GM15510 (cell line): Measurements from ENCODE around the gene AGER.

Experiments used
- POLR2A ChIP-seq: IDR thresholded peaks from 3 replicates; pipeline ENCODE4 v1.6.1; 2011; ENCODE audit warnings: borderline replicate concordance; ENCODE audit not compliant: insufficient read length; ENCODE audit errors: extremely low read depth

AGER gene

DNA sequence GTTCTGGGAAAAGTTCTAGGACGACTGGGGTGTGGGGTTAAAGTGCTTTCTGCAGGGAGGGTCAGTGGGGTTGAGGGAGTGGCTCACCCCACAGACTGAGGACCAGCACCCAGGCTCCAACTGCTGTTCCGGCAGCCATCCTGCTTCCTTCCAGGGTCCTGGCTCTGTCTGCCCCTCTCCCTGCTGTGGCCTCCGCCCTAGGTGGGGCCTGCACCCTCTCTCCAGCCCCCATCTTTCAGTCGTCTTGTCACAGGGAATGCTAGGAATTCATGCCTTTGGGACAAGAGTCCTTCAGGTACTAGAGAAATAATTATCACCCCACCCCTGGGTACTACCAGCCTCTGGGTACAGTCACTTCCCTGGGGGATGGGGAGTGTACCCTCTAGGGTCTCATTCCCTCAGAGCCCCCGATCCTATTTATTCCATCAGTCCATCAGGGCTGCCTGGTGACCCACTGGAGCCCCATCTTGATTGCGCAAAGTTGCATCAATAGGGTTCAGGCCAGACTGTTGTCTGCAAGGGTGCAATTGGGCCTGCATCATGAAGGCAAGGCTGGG lies at the start of gene AGER:
Gene AGER, minus strand, starts transcription at position 170 of the 557 bp plus-strand sequence. Its CDS starts 31 bp downstream, at position 139.
- no peak for TF ChIP-seq POLR2A

DNA sequence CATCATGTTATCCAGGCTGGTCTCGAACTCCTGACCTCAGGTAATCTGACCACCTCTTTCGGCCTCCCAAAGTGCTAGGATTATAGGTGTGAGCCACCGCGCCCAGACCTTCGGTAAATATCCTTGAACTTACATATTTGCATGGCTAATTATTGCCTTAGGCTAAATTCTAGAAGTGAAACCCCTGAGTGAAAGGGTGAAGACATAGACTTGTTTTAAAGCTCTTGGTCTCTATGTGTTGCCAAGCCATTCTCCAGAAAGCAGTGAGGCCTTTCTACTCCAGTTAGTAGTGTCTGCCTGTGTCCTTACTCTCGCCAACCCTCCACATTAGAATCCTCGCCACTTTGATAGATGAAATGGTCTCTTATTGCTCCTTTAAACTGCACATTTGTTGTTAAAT lies 42.4 kb upstream of the AGER start:
- no peak for TF ChIP-seq POLR2A

DNA sequence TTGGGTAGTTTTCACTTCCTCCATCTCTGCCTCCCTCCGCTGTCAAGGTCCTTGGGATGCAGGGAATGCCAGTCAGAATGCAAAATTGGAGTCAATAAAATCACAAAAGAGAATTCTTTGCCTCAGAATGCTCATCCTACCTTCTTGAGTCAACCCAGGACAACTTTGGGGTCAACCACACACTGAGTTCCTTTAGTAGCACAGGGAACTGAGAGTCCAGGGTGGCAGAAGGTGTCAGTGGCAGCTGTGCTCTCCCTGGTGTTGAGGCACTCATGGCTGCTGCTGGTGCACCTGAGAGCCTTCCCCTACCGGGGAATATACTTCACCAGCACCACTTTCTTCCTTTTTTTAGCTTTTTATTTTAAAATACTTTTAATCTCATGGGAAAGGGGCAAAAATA lies 40.6 kb upstream of the AGER start:
- no peak for TF ChIP-seq POLR2A

DNA sequence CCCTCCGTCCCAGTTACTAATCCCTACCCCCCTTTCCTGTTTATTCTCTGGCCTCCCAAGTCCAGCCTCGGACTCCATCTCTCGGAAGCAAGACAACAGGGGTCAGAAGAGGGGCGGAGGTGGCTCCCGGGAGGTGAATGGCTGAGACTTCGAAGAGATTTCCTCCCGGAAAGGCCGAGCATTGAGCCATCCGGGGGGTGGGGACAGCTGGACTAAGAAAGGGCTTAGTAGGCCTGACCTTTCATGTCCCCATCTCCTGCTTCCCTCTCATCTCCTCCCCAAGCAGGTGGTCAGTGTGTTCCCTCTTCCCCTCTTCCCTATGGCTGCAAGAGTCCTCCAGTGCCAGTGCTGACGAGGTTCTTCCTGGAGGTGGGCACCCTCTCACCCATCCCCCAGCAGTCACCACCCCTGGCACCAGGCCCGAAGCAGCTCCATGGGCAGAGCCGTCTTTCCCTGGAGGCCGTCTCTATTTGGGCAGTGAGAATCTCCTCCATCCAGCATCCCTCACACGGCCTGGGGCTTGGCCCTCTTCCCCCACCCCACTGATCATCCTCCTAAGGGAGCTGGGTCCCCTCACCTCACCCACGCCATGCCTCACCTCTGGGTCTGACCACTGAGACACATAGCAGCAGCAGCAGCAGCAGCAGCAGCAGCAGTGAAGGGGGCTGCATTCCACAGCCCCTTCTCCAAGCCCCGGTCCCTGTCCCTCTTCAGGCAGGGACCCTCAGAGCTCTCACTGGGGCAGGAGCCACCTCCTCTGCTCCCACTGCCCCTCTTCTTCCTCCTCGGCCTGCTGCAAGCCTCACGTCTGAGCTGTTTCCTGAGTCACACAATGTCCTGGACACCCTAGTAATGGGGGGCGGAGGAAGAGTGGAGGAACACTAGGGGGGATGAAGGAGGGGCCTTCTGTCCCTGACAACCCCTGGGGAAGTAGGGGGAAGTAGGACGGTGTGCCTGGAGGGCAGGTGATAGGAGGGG lies 39.5 kb upstream of the AGER start, which contains the start of gene NOTCH4:
Gene NOTCH4, minus strand, starts transcription at position 810 of the 978 bp plus-strand sequence. Its CDS starts 139 bp downstream, at position 671.
- no peak for TF ChIP-seq POLR2A

DNA sequence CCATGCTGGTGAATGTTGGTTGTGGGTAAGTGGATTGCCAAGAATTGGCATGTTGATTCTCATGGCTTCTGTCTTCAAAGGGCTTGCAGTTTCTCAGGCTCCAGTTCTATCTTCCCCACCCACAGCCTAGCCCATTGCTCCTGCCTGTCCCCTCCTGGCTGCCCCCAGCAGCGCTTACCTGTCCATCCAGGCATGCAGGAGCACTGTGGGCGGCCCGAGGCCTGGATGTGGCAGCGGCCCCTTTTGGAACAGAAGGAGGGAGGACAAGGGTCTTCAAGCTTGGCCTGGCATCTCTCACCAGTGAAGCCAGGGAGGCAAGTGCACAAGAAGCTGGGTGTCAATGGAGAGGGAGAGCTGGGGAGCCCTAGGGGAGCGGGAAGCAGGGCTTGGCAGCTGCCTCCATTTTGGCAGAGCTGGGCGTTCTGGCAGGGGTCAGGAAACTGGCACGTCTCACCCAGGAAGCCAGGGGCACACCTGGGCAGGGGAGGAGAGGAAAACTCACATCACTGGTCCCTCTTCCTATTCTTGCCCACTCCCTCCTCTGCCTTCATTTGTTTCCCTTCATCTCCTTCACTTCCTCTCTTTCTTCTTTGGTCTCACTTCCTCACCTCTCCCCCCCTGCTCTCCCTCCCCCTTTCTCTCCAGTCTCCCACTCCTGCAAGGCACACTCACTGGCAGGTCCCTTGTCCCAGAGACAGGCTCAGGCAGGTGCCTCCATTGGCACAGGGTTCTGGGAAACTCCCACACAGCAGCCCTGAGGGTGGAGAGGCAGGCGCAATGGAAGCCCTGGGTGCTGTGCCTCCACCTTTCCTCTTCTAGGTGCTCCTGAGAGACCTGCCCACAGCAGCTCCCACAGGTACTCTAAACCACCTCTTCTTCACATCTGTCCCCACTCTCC lies 38.5 kb upstream of the AGER start:
- TF ChIP-seq POLR2A, result no peak

DNA sequence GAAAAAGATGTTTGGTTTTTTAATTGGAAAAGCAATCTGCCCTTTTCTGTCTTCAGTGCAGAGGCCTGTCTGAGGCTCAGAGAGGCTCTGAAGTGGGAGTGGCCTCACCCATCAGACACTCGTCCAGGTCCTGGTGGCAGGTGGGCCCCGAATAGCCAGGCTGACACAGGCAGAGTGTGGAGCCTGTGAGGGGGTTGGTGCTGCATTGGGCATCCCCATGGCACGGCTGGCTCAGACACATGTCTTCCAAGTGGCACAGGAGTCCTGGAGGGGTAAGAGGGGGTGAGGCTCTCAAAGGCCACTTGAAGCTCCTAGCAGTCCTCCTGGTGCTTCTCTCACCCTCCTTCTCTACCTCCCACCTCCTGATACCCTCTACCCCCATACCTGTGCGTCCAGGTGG lies 36.0 kb upstream of the AGER start:
- TF ChIP-seq POLR2A, result no peak

DNA sequence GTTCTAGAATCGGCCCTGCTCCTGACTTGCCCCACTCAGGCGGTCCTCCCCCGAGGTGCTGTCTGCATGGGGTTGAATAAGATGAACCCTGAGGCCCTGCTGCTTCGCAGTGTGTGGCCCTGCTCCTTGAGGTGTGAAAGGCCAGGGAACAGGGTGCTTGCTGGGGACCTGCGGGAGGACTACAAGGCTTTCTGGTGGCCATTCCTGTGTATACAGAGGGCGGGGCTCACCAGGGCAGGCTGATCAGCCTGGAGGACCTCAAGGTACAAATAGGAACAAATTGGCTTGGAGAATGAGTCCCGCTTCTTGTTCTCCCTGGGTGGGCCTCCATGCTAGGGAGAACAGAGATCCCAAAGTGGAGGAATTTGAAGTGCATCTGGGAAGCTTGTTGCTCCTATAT lies 34.1 kb upstream of the AGER start:
- no peak for TF ChIP-seq POLR2A

DNA sequence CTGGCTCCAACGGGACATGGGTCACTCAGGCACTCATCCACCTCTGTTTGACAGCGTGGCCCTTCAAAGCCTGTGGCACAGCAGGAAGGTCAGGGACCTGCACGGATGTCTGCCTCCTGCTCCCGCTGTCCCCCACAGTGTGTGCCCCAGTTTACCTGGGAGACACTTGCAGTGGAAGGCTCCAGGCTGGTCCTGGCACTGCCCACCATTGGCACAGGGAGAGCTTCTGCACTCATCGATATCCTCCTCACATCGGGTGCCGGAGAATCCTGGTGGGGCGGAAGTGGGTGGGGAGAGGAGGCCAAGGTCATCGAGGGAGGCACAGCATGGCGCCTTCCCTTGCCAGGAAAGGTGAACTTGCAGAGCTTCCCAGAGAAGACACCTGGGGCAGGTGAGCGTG lies 32.9 kb upstream of the AGER start:
- TF ChIP-seq POLR2A, result no peak

DNA sequence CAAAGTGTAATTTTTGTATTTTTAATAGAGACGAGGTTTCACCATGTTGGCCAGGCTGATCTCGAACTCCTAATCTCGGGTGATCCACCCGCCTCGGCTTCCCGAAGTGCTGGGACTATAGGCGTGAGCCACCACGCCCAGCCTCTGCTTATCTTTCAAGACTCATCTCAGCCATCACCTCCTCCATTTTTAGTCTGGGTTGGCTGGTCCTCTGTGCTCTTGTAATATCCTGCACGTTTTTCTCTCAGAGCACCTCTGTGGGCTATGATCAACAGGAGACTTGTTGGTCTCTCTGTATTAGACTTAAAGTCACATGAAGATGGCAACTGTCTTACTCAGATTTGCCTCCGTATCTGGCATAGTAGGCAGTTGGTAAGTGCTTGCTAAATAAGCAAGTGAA lies 32.2 kb upstream of the AGER start:
- no peak for TF ChIP-seq POLR2A

DNA sequence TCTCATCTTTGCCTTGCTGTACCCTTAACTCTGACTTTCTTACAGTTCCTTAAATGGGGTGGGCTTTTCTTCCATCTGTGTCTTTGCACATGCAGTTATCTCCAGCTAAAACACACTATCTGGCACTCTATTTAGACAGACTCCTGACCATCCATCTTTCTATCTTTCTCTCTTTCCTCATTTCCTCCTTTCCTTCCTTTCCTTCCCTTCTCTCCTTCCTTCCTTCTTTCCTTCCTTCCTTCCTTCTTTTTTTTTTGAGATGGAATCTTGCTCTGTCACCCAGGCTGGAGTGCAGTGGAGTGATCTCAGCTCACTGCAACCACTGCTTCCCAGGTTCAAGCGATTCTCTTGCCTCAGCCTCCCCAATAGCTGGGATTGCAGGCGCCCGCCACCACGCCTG lies 31.6 kb upstream of the AGER start:
- no peak for TF ChIP-seq POLR2A

DNA sequence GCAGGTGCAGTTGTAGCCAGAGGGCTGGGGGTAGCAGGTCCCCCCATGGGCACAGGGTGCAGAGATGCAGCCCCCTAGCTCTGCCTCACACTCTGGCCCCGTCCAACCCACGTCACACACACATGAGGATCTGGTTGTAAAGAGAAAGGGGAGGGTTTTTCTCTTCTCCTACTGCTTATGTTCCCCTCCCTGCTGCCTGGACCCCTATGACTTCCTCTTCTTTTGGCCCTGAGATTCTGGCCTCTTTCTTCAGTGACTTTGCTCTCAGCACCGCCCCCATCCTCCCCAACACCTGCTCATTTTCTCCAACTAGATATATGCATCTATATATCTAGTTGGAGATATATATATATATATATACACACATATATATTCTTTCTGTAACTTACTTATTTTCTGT lies 30.1 kb upstream of the AGER start:
- TF ChIP-seq POLR2A, result no peak

DNA sequence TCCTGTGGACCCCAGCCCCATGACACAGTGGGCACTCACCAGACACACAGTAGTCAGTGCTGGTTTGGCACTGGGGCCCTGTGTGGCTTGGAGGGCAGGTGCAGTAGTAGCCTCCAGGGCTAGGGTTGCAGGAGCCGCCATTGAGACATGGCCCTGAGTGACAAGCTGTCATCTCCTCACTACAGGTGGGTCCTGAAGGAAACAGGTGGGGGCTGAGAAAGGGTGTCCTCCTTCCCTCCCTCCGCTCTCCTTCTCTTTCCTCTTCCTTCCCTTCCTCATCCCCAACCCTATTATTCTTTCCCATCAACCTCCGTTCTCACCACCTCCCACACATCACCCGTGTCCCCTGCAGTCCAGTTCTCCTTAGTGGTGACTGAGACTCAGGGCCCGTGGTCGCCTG lies 29.6 kb upstream of the AGER start:
- no peak for TF ChIP-seq POLR2A

DNA sequence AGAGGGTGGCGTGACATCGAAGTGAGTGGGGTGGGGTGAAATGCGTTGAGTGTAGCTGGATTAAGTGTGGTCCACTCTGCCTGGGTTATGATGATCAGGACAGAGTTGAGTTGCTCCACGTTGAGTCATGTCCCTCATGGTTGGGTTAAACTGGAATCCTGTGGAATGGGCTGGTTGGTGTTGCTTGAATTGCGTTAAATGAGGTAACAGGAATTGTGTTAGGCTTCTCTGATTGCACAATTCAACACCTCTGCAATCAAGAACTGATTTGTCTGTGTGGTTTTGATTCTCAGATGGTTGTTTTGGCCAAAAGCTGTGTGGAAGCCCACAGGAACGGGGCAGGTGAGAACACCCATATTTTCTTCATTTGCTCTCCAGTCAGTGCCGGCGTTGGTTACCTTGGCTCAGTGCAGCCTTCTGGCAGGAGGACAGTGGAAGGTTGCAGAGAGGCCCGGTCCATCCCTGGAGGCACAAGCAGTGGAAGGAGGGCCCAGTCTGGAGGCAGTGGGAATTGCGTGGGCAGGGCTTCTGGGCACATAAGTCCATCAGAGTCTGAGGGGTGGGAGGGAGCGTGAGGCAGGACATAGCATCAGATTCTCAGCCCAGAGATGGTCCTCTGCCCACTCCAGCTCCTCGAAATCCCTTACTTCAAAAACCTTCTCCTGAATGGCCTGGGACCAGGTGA lies 28.2 kb upstream of the AGER start:
- no peak for TF ChIP-seq POLR2A

DNA sequence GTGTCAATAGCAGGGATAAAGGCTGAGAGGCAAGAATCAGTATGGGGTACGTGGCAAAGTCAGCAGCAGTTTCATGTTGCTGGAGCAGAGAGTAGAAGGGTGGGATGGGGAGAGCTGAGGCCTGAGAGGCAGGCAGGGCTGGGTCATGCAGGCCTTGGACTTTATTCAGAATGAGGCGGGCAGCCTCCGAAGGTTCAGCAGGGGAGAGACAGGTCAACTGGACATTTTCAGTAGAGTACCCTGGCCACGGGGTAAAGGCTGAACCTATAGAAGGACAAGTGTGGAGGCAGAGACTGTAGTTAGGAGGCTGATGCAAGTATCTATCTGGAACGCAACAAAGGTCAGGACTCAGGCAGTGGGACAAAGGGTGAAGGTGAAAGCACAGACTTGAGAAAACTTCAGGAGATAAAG lies 26.1 kb upstream of the AGER start:
- no peak for TF ChIP-seq POLR2A

DNA sequence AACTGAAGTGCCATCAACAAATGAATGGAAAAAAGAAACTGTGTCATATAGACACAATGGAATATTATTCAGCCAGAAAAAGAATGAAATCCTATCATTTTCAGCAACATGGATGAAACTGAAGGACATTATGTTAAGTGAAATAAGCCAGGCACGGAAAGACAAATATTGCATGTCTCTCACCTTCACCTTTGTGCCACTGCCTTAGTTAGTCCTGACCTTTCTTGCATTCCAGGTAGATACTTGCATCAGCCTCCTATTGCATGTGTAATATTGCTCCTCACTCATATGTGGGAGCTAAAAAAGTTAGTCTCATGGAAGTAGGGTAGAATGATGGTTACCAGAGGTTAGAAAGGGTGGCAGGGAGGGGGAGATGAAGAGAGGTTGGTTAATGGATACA lies 24.9 kb upstream of the AGER start:
- TF ChIP-seq POLR2A, result no peak

DNA sequence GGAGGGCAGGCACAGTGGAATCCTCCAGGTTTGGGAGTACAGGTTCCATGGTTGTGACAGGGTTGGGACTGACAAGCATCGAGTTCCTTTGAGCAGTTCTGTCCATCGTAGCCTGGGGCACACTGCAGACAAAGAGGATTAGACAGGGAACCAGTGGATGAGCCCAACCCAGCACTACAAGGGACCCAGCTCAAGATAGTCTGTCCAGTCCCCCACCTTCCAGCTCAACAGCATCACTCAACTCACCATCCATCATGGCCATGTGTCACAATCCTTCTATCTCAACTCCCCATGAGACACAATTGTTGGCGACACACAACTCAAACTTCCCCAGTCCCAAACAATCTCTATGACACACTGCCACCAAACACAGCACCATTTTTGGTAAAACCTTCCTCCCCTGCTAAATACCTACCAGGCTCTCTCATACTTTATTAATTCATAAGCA lies 20.2 kb upstream of the AGER start:
- no peak for TF ChIP-seq POLR2A
